Urothelium cell line (cell line): ENCODE results near the gene FADS6.

Source experiments
- DNase-seq: peaks from one replicate; pipeline ENCODE4 v3.0.0; 2011; ENCODE audit warnings: low spot score, mixed read lengths
- FAIRE-seq: peaks from 2 replicates; lab custom pipeline; 2011; peaks lifted over from hg19 to GRCh38; lab: Jason Lieb, UNC

The FADS6 gene

DNA sequence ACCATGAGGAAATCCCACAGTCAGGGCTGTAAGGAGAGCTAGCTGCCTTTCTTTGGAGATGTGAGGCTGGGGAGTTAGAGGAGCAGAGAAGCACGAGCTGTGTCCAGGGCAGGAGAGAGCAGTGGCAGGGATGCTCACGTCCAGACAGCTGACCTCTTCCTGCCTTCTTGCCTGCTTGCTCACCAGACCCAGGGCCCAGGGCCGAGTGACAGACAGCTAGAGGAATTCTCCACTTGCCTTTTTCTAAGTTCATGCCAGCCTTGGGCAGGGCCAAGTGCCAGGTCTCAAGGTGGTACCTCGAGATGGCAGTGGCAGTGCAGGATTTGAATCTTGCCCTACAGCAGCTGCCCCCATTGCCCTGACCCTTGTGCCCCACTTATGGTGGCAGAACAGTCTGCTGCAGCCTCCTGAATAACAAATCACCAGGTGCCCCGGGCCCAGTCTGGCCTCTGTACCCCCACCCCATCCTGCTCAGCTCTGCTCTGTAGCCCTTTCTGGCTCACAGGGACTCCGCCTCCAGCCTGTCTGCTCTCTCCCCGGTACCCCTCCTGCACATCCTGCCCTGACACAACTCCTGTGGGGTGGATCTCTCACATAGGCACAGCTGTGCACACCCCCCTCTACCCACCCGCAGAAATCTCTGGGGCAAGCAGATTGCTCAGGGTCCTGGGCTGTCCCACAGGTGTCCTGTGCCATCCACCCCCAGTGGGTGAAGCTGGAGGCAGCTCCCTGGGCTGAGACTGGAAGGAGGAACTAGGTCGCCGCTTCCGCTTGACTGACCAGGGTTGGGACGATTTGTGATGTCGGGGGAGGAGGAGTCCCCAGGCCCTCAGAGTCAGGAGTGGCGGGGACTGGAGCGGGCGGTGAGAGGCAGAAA, 59.7 kb downstream of the FADS6 start:
- no peak for FAIRE-seq
- no peak for DNase-seq

DNA sequence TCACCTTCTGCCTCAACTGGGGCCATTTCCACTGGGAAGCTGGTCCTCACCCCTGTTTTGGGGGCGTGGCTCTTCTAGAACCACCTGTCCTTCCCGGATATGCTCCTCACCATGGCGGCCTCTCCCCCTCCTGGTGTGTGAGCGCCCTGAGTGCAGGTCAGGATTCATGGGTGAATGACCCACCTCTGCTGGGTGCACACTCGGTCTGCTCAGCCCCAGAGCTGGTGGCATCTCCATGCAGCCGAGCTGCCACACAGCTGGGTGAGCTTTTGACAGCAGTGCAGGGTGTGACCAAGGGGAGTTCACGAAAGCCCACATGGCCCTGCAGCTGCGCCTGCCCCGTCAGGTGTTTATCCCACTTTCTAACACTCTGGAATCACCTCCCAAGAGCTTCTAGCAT, 61.0 kb downstream of the FADS6 start:
- FAIRE-seq (peak; percentile 27), DNase-seq (no peak)

DNA sequence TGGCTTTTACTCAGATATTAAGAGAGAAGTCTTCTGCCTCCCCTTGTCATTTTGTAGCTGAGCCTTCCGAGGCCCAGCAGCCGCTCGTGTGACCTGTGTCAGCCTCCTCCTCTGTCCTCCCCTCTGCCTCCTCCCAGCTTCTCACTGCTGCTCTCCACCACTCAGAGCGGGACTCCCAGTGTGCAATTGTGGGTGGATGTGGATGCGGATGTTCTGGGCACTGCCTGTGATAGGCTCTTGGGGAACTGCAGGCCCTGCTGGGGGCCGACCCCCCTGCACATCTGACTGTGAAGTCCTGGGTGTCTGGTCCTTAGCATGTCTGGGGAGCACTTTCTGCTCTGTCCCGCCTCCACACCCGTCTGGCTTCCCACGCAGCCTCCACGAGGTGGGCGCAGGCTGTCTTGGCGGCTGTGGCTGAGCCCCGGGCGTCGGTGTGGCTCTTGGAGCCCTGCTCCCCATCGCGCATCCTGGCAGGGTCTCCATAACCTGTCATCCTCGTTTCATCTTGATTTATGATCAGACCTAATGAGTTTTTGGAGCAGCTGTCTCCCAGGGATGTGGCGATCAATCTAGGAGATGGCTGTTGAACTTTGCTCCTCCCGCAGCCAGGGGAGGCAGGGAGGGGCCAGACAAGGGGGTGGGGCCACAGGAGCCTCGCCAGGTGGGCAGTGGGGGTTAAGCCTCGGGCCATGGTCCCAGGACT, 61.8 kb downstream of the FADS6 start:
- FAIRE-seq (no peak), DNase-seq (no peak)

- no peak for DNase-seq
Measured at GRCh38 chr17:74830861-74831260, 62.6 kb downstream of the FADS6 start.

DNA sequence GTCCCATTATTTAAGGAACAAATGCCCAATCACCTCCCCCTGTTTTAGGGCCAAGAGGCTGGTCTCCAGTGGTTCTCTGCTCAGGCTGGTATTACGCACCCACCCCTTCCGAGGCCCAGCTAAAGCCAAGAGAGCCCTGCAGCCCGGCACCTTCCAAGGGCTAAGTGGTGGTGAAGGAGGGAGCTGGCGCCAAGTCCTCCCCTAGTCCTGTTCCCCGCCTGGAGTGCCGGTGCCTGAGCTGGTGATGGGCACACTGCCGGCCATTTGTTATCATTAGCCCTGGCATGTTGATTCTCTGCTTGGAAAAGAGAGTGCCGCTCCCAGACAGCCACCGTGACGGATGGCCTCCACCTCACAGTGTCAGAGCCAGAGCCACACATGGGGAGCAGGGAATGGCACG, 65.6 kb downstream of the FADS6 start:
- DNase-seq (no peak), FAIRE-seq (no peak)

More at GRCh38 chr17:74830861-74831260, 62.6 kb downstream of the FADS6 start:
- no peak for FAIRE-seq
